ENCODE measurements around the gene CD274. TPM values are rescaled to one million over a fixed set of nuclear protein-coding genes. Genes with fewer than 3 reads are reported as not detected.
A peak's percentile ranks its signal among the peaks of the same experiment; 100 is the strongest.

Gene CD274
- total and polyA plus RNA-seq, 7 experiments from 2014 or later = 2.0 to 38.7 (median 6.6) TPM

DNA sequence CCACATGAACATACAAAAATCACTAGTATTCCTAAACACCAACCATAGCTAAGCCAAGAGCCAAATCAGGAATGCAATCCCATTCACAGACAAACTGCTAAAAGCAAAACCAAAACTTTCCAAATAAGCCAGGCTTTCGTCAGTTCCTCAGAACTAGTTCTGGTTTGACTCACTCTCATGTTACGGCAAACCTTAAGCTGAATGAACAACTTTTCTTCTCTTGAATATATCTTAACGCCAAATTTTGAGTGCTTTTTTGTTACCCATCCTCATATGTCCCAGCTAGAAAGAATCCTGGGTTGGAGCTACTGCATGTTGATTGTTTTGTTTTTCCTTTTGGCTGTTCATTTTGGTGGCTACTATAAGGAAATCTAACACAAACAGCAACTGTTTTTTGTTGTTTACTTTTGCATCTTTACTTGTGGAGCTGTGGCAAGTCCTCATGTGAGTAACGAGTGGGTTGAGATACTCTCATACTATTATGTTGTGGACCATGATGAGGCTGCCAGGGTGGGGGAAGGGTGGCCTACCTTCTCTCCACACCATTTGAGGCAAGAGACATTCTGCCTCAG is 60.1 kb downstream of the CD274 start, which contains the start of gene PDCD1LG2:
TSS of gene PDCD1LG2 (plus strand) at position 172 of the 572 bp plus-strand sequence. CDS start 12,016 bp downstream, outside the sequence.
- intact Hi-C loops (cut with micrococcal nuclease) = loop anchor here (1.0 to 5.0 kb wide), 8 partner anchors 20 to 76 kb away; partner anchors contain the start of gene CD274 (in 1 of the 2)
- H3K27me3 Mint-ChIP-seq = peaks cover 0 to 2% (median 0%) of the 10 kb centered on the region in 5 donors
- peak in 1 of 9 donors; percentile 56 for DNase-seq
- POLR2A ChIA-PET = interaction anchor here (1.2 to 1.3 kb wide), 2 partner anchors 49 to 72 kb away, joined by 3 to 4 read pairs; no protein-coding TSS in a partner anchor
- Histone ChIP-seq H3K36me3 (ENCODE audit: control insufficient read depth in 2 of 3, insufficient read depth in 3 of 3, low read length in 3 of 3) (no peaks in the 10 kb centered on the region), H3K4me1 (ENCODE audit: control insufficient read depth in 2 of 2, insufficient read depth in 2 of 2, low read length in 2 of 2) (peaks cover 0 to 8% of the 10 kb centered on the region in 2 donors), H3K4me3 (ENCODE audit: low read length) (peak within 1 kb of the TSS; percentile 24), H3K27me3 (ENCODE audit: control insufficient read depth in 2 of 2, insufficient read depth in 2 of 2, low read length in 2 of 2) (no peaks in the 10 kb centered on the region), H3K9me3 (ENCODE audit: control insufficient read depth in 2 of 3, low read length in 3 of 3) (no peaks in the 10 kb centered on the region), H3K27ac (ENCODE audit: low read depth, low read length) (no peak within 1 kb of the TSS)
- H3K27ac Mint-ChIP-seq = peak within 1 kb of the TSS; percentile 63 to 97 (median 82)
- peak within 1 kb of the TSS; percentile 43 to 91 (median 66) for H3K4me3 Mint-ChIP-seq
- CTCF ChIA-PET = interaction anchor here (1.1 kb wide), 1 partner anchor 14 kb away, joined by 3 read pairs; no protein-coding TSS in a partner anchor
- peaks cover 0 to 45% (median 0%) of the 10 kb centered on the region in 5 donors for H3K36me3 Mint-ChIP-seq
- H3K9me3 Mint-ChIP-seq = peaks cover 0 to 11% (median 0%) of the 10 kb centered on the region in 11 donors
- peaks cover 16 to 59% (median 18%) of the 10 kb centered on the region in 7 donors for H3K4me1 Mint-ChIP-seq
- ATAC-seq = peak; percentile 67

GRCh38 chr9:5510989-5511388 is 60.6 kb downstream of the CD274 start:
- Mint-ChIP-seq H3K27me3 (peaks cover 0 to 2% (median 0%) of the 10 kb centered on the region in 5 donors), H3K27ac (peak overlapping the region in 5 of 9 donors; percentile 59 to 97 (median 75)), H3K36me3 (peaks cover 0 to 42% (median 0%) of the 10 kb centered on the region in 5 donors), H3K9me3 (peaks cover 0 to 11% (median 0%) of the 10 kb centered on the region in 11 donors), H3K4me3 (peak overlapping the region in 6 of 10 donors; percentile 43 to 91 (median 70)), H3K4me1 (peaks cover 16 to 59% (median 18%) of the 10 kb centered on the region in 7 donors)
- POLR2A ChIA-PET = interaction anchor here (0.6 to 1.3 kb wide), 3 partner anchors 49 to 71 kb away, joined by 3 to 4 read pairs (median 3); no protein-coding TSS in a partner anchor
- H3K4me3 ChIP-seq (ENCODE audit: low read length) = peak overlapping the region; percentile 24
- intact Hi-C loops (cut with micrococcal nuclease) = loop anchor here (1.0 to 5.0 kb wide), 9 partner anchors 8 to 75 kb away; partner anchors contain the start of gene CD274 (in 1 of the 2)
- CTCF ChIA-PET = interaction anchor here (1.1 kb wide), 1 partner anchor 13 kb away, joined by 3 read pairs; no protein-coding TSS in a partner anchor
- DNase-seq (no peak), ATAC-seq (no peak)
- H3K27me3 ChIP-seq (ENCODE audit: control insufficient read depth in 2 of 2, insufficient read depth in 2 of 2, low read length in 2 of 2) = no peaks in the 10 kb centered on the region
- peaks cover 0 to 8% of the 10 kb centered on the region in 2 donors for H3K4me1 ChIP-seq (ENCODE audit: control insufficient read depth in 2 of 2, insufficient read depth in 2 of 2, low read length in 2 of 2)
- no peaks in the 10 kb centered on the region for H3K9me3 ChIP-seq (ENCODE audit: control insufficient read depth in 2 of 3, low read length in 3 of 3)
- no peaks in the 10 kb centered on the region for H3K36me3 ChIP-seq (ENCODE audit: control insufficient read depth in 2 of 3, insufficient read depth in 3 of 3, low read length in 3 of 3)
- no peak overlapping the region for H3K27ac ChIP-seq (ENCODE audit: low read depth, low read length)

DNA sequence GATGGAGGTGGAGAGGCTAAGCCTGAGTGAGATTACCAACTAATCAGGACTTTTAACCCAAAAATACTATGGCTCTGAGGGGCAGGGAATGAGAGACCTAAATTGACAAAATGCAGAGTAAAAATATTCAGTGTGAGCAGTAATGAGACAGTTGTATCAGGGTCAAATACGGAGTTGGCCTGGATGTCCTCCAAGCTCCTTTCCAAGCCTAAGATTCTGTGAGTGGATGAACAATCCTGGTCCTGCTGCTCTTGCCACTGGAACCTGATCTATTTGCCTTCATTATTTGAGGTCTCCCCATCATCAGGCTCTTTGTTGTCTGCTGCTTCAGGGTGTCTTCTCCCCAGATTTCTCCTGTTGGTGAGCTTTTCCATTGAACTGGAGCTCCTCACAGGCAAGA is 61.1 kb downstream of the CD274 start:
- CTCF ChIA-PET = no interaction called here
- no peak overlapping the region for H3K27ac ChIP-seq (ENCODE audit: low read depth, low read length)
- H3K4me3 ChIP-seq (ENCODE audit: low read length) = no peak overlapping the region
- peaks cover 0 to 8% (median 0%) of the 10 kb centered on the region in 11 donors for H3K9me3 Mint-ChIP-seq
- H3K27me3 Mint-ChIP-seq = no peaks in the 10 kb centered on the region
- peaks cover 0 to 8% of the 10 kb centered on the region in 2 donors for H3K4me1 ChIP-seq (ENCODE audit: control insufficient read depth in 2 of 2, insufficient read depth in 2 of 2, low read length in 2 of 2)
- H3K4me1 Mint-ChIP-seq = peaks cover 16 to 59% (median 17%) of the 10 kb centered on the region in 7 donors
- H3K27ac Mint-ChIP-seq = peak overlapping the region in 2 of 9 donors; percentile 59 to 97
- no peak for ATAC-seq
- peak overlapping the region in 2 of 10 donors; percentile 77 to 91 for H3K4me3 Mint-ChIP-seq
- POLR2A ChIA-PET = interaction anchor here (0.6 to 1.3 kb wide), 3 partner anchors 48 to 743 kb away, joined by 3 to 4 read pairs (median 3); no protein-coding TSS in a partner anchor
- peaks cover 0 to 38% (median 0%) of the 10 kb centered on the region in 5 donors for H3K36me3 Mint-ChIP-seq
- no peaks in the 10 kb centered on the region for H3K36me3 ChIP-seq (ENCODE audit: control insufficient read depth in 2 of 3, insufficient read depth in 3 of 3, low read length in 3 of 3)
- no peaks in the 10 kb centered on the region for H3K27me3 ChIP-seq (ENCODE audit: control insufficient read depth in 2 of 2, insufficient read depth in 2 of 2, low read length in 2 of 2)
- no peaks in the 10 kb centered on the region for H3K9me3 ChIP-seq (ENCODE audit: control insufficient read depth in 2 of 3, low read length in 3 of 3)
- no peak for DNase-seq
- intact Hi-C loops (cut with micrococcal nuclease) = loop anchor here (1.0 to 5.0 kb wide), 5 partner anchors 8 to 53 kb away; no protein-coding TSS in a partner anchor

- POLR2A ChIA-PET = interaction anchor here (0.7 kb wide), 1 partner anchor 743 kb away, joined by 3 read pairs; no protein-coding TSS in a partner anchor
- peak overlapping the region in 1 of 9 donors; percentile 97 for H3K27ac Mint-ChIP-seq
- H3K27me3 Mint-ChIP-seq = no peaks in the 10 kb centered on the region
- H3K27ac ChIP-seq (ENCODE audit: low read depth, low read length) = no peak overlapping the region
- H3K4me1 Mint-ChIP-seq = peaks cover 12 to 60% (median 17%) of the 10 kb centered on the region in 7 donors
- H3K4me3 Mint-ChIP-seq = peak overlapping the region in 1 of 10 donors; percentile 91
- intact Hi-C loops (cut with micrococcal nuclease) = loop anchor here (1.0 to 5.0 kb wide), 5 partner anchors 7 to 53 kb away; no protein-coding TSS in a partner anchor
- H3K4me3 ChIP-seq (ENCODE audit: low read length) = no peak overlapping the region
- CTCF ChIA-PET = no interaction called here
- ATAC-seq (no peak), DNase-seq (no peak)
- H3K36me3 ChIP-seq (ENCODE audit: control insufficient read depth in 2 of 3, insufficient read depth in 3 of 3, low read length in 3 of 3) = no peaks in the 10 kb centered on the region
- H3K4me1 ChIP-seq (ENCODE audit: control insufficient read depth in 2 of 2, insufficient read depth in 2 of 2, low read length in 2 of 2) = peaks cover 0 to 8% of the 10 kb centered on the region in 2 donors
- peaks cover 0 to 4% (median 0%) of the 10 kb centered on the region in 11 donors for H3K9me3 Mint-ChIP-seq
- no peaks in the 10 kb centered on the region for H3K27me3 ChIP-seq (ENCODE audit: control insufficient read depth in 2 of 2, insufficient read depth in 2 of 2, low read length in 2 of 2)
- H3K36me3 Mint-ChIP-seq = peaks cover 0 to 35% (median 0%) of the 10 kb centered on the region in 5 donors
- no peaks in the 10 kb centered on the region for H3K9me3 ChIP-seq (ENCODE audit: control insufficient read depth in 2 of 3, low read length in 3 of 3)
Observed at GRCh38 chr9:5511935-5512580, 61.7 kb downstream of the CD274 start.

- ChIA-PET CTCF (no interaction called here), POLR2A (interaction anchor here (0.6 kb wide), 1 partner anchor 623 kb away, joined by 5 read pairs; no protein-coding TSS in a partner anchor)
- Histone ChIP-seq H3K27ac (ENCODE audit: low read depth, low read length) (no peak overlapping the region), H3K27me3 (ENCODE audit: control insufficient read depth in 2 of 2, insufficient read depth in 2 of 2, low read length in 2 of 2) (no peaks in the 10 kb centered on the region), H3K4me3 (ENCODE audit: low read length) (no peak overlapping the region), H3K9me3 (ENCODE audit: control insufficient read depth in 2 of 3, low read length in 3 of 3) (no peaks in the 10 kb centered on the region), H3K36me3 (ENCODE audit: control insufficient read depth in 2 of 3, insufficient read depth in 3 of 3, low read length in 3 of 3) (no peaks in the 10 kb centered on the region), H3K4me1 (ENCODE audit: control insufficient read depth in 2 of 2, insufficient read depth in 2 of 2, low read length in 2 of 2) (peaks cover 0 to 8% of the 10 kb centered on the region in 2 donors)
- ATAC-seq (no peak), DNase-seq (no peak)
- H3K27me3 Mint-ChIP-seq = no peaks in the 10 kb centered on the region
- peak overlapping the region in 1 of 10 donors; percentile 91 for H3K4me3 Mint-ChIP-seq
- H3K36me3 Mint-ChIP-seq = peaks cover 0 to 36% (median 0%) of the 10 kb centered on the region in 5 donors
- peak overlapping the region in 1 of 9 donors; percentile 20 for H3K27ac Mint-ChIP-seq
- peaks cover 0 to 3% (median 0%) of the 10 kb centered on the region in 11 donors for H3K9me3 Mint-ChIP-seq
- H3K4me1 Mint-ChIP-seq = peaks cover 16 to 66% (median 20%) of the 10 kb centered on the region in 7 donors
- intact Hi-C loops (cut with micrococcal nuclease) = loop anchor here in 1 of 2 donors (5.0 kb wide), 1 partner anchor 36 kb away; no protein-coding TSS in a partner anchor
Observed at GRCh38 chr9:5512658-5513452, 62.5 kb downstream of the CD274 start.

Measured in naive thymus-derived CD4-positive, alpha-beta T cell (primary cell).